ENCODE data around the gene ERC2. TPM values are rescaled to one million over a fixed set of nuclear protein-coding genes. Genes with fewer than 3 reads are reported as not detected.

Gene ERC2
- total RNA-seq, 1 experiment from 2014 or later, result 0.26 TPM

- DNase-seq (ENCODE audit: low spot score), result peak; percentile 67
These were observed 847.8 kb downstream of the ERC2 start for GRCh38 chr3:55620351-55621025.

GRCh38 chr3:55619046-55619808 lies 849.0 kb downstream of the ERC2 start:
- DNase-seq (ENCODE audit: low spot score), result no peak

- no peak for DNase-seq (ENCODE audit: low spot score)
These were observed 850.9 kb downstream of the ERC2 start for GRCh38 chr3:55617385-55617784.

GRCh38 chr3:55616803-55617202 lies 851.5 kb downstream of the ERC2 start:
- no peak for DNase-seq (ENCODE audit: low spot score)

GRCh38 chr3:55615694-55616295 lies 852.5 kb downstream of the ERC2 start:
- DNase-seq (ENCODE audit: low spot score), result no peak

GRCh38 chr3:55615039-55615693 lies 853.1 kb downstream of the ERC2 start:
- no peak for DNase-seq (ENCODE audit: low spot score)

GRCh38 chr3:55611121-55611520 lies 857.1 kb downstream of the ERC2 start:
- DNase-seq (ENCODE audit: low spot score), result no peak

GRCh38 chr3:55609230-55609827 lies 858.9 kb downstream of the ERC2 start:
- no peak for DNase-seq (ENCODE audit: low spot score)

GRCh38 chr3:55608301-55608937 lies 859.8 kb downstream of the ERC2 start:
- no peak for DNase-seq (ENCODE audit: low spot score)

GRCh38 chr3:55607844-55608243 lies 860.4 kb downstream of the ERC2 start:
- no peak for DNase-seq (ENCODE audit: low spot score)

GRCh38 chr3:55607175-55607574 lies 861.1 kb downstream of the ERC2 start:
- no peak for DNase-seq (ENCODE audit: low spot score)

GRCh38 chr3:55605443-55606236 lies 862.6 kb downstream of the ERC2 start:
- no peak for DNase-seq (ENCODE audit: low spot score)

GRCh38 chr3:55604846-55605245 lies 863.4 kb downstream of the ERC2 start:
- DNase-seq (ENCODE audit: low spot score), result no peak

GRCh38 chr3:55604402-55604801 lies 863.9 kb downstream of the ERC2 start:
- DNase-seq (ENCODE audit: low spot score), result no peak

GRCh38 chr3:55601366-55602080 lies 866.7 kb downstream of the ERC2 start:
- no peak for DNase-seq (ENCODE audit: low spot score)

GRCh38 chr3:55598224-55598623 lies 870.0 kb downstream of the ERC2 start:
- DNase-seq (ENCODE audit: low spot score), result no peak

GRCh38 chr3:55597641-55598040 lies 870.6 kb downstream of the ERC2 start:
- no peak for DNase-seq (ENCODE audit: low spot score)

- DNase-seq (ENCODE audit: low spot score), result no peak
These were observed 872.1 kb downstream of the ERC2 start for GRCh38 chr3:55596212-55596611.

GRCh38 chr3:55595420-55595819 lies 872.8 kb downstream of the ERC2 start:
- DNase-seq (ENCODE audit: low spot score), result no peak

GRCh38 chr3:55592572-55592971 lies 875.7 kb downstream of the ERC2 start:
- no peak for DNase-seq (ENCODE audit: low spot score)

Measured in A172 (cell line).